Stimulated activated CD4-positive, alpha-beta T cell treated with anti-CD3 and anti-CD28 coated beads, Interleukin-2, amount 100 ng/mL, for 48 hours (primary cell): ENCODE results near the gene MST1R.
"Not testable (repeated sequence)": the region's sequence is repeated elsewhere in the genome, so short reads cannot be mapped to it uniquely, and the experiment has no call there.

Experiments used
- DNase-seq, 2 donors: peaks; one replicate each; pipeline ENCODE4 v3.0.0-alpha.2; 2020

MST1R gene

DNA sequence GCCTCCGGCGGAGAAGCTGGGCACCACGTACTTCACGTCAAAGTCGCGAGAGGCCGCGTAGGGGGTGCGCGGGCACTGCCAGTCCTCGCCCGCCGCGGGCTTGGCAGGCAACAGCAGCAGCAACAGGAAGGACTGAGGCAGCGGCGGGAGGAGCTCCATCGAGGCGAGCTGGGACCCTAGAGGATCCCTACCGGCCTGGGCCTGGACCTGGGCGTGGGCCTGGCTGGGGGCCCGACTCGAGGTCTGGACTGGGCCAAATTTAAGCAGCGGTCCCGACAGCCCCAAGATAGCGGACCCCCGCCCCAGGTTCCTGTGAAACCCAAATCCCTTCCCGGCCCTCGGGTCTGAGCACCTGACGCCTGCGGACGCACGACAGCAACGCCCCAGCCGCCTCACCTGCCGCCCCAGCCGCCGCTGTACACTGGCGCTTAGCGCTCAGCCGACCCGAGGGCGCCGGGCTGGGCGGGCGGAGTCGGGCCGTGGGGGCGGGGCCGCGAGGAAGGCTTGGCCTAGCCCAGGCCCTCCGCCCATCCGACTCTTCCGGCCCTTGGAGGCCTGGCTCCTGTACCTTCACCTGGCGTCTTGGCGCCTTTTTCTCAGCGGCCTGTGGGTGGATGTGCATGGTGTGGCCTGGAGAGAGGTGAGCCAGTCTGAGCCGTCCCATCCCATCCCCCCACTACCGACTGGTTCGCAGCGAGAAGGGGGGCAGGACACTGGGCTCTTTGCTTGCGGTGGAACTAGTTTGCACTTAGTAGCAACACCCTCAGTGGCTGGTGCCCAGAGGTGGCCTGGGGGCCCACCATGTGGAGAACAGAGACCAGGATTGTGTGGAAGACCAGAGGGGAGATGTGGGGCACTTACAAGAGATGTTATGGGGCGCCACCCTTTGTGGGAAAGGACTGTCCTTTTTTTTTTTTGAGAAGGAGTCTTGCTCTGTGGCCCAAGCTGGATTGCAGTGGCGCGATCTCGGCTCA, at the start of gene MST1R:
Gene MST1R, minus strand, starts transcription at position 423 of the 974 bp plus-strand sequence. Its CDS starts 264 bp downstream, at position 159.
- peak; percentile 75 to 84 for DNase-seq

DNA sequence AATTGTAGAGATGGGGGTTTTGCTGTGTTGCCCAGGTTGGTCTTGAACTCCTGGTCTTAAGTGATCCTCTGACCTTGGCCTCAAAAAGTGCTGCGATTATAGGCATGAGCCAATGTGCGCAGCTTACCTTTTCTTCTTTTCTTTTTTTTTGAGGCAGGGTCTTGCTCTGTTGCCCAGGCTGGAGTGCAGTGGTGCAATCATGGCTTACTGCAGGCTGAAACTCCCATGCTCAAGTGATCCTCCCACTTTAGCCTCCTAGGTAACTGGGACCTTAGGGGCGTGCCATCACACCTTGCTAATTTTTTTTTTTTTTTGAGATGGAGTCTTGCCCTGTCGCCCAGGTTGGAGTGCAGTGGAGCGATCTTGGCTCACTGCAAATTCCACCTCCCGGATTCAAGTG, 49.3 kb upstream of the MST1R start:
- DNase-seq: no peak

DNA sequence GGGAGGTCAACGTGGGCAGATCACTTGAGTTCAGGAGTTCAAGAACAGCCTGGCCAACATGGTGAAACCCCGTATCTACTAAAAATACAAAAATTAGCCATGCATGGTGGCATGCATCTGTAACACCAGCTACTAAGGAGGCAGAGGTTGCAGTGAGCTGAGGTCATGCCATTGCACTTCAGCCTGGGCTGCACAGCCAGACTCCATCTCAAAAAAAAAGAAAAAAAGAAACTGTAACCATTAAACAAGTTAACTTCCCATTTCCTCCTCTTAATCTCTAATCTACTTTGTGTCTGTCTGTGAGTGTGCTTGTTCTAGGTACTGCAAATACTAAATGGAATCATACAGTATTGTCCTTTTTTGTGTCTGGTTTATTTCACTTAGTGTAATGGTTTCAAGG, 39.0 kb upstream of the MST1R start:
- DNase-seq: no peak

DNA sequence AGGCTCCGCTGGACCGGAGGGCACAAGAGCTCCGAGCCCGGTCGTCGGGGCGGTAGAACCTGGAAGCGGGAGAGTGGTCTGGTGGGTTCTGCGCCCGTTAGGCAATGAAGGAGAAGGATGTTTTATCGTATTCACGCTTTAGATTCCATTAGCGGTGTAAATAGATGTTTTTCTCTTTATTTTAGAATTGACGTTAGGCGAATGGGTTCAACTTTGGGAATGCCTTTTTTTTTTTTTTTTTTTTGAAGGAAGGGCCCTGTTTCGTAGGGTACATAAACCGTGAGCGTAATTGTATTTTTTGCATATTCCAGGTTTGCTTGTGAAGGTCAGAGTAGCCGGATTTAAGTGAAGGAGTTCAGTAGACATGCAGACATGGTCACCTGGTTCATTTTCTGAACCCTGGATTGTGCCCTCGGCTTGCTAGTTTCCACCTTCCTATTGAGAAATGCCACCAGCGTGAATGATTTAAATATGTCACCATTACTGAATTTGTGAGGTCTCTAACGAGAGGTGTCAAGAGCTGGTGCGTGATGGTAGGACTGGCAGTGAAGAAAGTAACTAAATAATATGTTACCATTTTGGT, 37.1 kb upstream of the MST1R start:
- DNase-seq: no peak

DNA sequence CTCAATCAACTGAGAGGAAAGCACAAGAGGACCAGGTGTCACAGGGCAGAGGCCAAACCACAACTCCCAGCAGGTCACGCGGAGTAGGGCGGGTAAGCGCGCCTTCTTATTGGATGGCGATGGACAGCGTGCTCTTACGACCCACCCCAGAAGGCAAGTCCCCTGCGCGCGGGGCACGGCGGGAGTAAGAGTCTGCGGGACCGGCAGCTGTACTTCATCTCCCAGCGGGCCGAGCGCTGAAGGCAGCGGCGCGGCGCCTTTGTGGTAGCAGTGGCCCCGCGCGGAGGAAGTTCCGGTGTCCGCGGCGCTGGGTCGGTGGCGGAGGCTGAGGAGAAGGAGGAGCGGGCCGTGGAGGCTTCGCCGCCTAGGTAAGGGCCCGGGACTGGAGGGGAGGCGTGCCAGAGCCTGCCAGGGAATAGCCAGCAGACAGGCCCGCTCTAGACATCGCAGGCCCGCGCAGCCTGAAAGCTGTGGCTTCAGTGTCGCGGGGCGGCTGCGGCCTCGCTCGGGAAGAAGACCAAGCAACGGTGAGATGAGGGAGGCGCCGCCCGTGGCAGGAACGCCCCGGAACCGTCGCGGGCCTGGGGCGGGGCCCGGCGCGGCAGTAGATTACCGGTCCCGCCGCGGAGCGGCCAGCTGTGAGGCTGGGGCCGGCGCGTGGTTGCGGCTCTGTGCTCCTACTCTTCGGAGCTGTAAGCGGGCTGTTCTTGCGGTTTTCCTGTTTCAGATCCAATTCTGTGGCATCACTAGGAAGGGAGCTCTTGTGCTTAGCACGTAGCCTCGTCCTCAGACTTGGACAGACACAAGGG, 36.4 kb upstream of the MST1R start, which contains the start of gene RBM6:
Gene RBM6, plus strand, starts transcription at position 293 of the 809 bp plus-strand sequence. CDS start 22,492 bp downstream, outside the sequence.
- peak; percentile 88 to 92 for DNase-seq

DNA sequence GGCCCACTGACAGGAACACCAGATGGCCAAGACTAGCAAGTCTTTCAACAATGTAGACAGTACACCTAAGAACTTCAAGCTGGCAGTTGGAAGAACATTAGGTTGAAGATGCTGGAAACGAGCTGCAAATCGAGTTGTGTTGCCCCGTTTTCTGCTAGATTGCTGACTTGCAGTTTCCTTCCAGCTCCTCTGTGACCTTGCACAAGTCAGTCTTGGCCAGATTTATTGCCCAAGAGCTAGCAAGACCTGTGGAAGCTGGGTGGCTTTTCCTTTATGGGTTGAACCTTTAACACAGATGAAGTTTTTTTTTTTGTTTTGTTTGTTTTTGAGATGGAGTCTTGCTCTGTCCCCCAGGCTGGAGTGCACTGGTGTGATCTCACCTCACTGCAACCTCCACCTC, 33.4 kb upstream of the MST1R start:
- DNase-seq: no peak

DNA sequence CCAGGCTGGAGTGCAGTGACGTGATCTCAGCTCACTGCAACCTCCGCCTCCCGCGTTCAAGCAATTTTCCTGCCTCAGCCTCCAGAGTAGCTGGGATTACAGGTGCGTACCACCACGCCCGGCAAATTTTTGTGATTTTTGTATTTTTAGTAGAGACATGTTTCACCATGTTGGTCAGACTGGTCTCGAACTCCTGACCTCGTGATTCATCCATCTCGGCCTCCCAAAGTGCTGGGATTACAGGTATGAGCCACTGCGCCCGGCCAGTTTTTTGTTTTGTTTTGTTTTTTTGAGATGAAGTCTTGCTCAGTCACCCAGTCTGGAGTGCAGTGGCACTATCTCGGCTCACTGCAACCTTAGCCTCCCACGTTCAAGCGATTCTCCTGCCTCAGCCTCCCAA, 28.6 kb upstream of the MST1R start:
- not testable (repeated sequence) for DNase-seq

DNA sequence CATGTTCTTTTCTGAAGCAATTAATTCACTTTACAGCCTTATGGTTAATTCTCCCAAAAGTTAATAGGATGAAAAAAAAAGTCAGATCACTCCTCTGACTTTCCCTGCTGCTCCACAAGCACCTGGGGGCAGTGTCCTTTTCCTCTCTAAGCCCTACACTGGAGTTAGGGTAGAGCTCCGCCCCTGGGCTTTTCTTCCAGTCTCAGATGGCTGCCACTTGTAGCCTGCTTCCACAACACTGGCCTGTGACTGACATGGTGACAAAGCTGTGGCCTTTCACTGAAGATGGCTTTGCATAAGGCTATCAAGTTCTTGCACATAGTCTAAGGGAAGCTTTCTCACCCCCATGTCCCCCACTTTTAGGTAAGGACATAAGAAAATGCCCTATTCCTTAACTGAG, 27.2 kb upstream of the MST1R start:
- no peak for DNase-seq

DNA sequence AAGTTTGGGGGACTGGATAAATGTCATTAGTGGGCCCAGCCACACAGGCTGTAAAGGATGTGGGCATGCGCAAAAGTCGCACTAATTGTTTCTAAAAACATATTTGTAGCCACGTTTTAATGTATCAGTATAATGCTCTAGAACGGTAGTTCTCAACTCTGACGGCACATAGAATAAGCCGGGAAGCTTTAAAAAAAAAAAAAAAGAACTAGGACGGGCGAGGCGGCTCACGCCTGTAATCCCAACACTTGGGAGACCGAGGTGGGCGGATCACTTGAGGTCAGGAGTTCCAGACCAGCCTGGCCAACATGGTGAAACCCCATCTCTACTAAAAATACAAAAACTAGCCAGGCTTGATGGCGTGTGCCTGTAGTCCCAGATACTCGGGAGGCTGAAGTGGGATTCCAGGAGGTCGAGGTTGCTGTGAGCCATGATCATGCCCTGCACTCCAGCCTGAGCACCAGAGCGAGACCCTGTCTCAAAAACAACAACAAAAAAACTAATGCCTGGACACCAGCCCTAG, 26.6 kb upstream of the MST1R start:
- DNase-seq: no peak

DNA sequence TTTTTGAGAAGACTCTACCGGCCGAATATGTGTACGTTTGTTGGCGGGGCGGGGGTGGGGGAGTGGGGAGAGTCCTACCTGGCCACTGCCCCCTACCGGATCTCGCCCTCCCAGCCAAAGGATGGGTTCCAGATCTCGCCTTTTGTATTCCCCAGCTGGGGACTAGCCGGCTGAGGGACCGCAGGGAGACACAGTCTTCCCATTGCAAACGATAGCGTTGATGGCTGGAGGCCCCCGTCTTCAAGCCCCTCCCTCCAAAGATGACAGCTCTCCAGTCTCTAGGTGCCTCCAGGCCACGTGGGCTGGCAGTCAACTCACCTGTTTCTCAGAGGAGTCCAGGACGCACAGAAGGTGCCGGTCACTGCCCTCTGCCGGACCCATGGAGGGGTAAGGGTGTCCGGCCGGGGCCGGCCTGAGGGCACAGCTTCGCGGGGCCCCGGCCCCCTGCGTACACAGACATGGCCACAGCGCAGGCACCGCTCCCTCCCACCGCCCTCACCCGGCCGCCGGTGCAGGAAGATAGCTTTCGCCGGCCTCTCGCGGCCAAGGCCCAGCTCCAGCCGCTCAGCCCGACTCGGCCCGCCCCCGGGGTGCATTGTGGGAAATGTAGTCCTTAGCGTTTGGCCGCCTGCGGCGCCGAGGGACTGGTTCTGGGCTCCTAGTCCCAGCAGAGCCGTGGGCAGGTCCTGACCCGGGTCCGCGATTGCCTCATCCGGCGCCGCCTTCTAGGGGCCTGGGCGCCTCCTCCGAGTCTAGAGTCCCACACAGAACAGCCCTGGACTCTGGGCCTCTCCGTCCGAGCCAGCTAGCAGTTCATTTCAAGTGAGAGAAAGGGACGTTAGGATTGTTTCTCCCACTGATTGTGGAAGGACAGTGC, 25.9 kb upstream of the MST1R start, which contains the start of gene MON1A:
Gene MON1A, minus strand, starts transcription at position 521 of the 877 bp plus-strand sequence. CDS start 16,465 bp downstream, outside the sequence.
- DNase-seq: peak; percentile 89 to 90

DNA sequence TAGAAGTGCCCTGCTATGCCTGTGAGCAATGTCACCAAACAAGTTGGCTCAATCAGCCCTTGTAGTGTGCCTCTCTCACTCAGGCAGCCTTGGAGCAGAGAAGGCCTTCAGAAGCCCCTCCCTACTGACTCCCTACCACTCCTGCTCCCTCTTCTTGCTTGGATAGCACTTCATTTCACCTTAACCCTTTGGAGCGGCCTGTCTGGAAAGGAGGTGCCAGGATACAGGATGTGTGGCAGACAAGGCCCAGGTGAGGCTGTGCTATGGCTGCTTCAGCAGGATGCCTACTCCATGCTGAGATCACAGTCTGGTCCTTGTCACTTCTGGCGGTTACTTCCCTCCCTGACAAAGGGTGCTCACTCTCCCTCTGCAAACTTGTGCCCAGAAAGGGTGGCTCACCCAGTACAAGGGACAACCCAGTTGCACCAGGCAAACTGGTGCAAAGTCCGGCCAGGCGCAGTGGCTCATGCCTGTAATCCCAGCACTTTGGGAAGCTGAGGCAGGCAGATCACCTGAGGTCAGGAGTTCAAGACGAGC, 24.9 kb upstream of the MST1R start:
- no peak for DNase-seq

DNA sequence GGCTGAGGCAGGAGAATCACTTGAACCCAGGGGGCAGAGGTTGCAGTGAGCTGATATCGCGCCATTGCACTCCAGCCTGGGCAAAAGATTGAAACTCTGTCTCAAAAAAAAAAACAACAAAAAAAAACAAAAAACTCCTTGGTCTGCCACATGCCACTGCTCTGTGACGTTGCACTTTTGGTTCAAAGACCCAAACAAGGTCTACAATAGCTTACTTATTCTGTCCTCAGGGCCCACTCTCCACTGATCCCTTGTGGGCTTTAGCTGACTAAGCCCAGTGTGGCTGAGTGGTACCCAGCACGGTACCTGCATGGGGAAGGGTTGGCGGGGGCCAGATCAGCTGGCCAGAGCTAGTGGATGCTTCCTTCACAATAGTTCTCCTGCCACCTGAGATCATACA, 24.1 kb upstream of the MST1R start:
- DNase-seq: no peak

DNA sequence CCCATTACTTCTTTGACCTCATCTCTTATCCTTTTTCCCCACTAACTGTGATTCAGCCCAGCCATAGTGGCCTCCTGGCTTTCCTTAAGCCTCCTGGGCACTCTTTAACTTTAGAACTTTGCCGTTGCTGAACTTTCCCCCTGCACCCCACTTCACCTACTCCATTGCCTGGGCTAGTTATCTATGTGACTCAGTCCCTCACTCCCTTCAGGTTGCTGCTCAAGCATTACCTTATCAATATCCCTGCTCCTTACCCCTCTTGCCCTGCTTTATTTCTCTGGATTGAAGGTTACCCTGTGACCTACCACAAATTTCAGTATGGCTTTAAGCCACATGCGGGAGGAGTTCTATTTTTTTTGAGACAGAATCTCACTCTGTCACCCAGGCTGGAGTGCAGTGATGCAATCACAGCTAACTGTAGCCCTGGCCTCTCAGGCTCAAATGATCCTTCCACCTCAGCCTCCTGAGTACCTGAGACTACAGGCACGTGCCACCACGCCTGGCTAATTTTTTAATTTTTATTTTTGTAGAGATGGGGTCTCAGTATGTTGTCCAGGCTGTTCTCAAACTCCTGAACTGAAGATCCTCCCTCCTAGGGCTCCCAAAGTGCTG, 22.6 kb upstream of the MST1R start:
- DNase-seq: no peak

DNA sequence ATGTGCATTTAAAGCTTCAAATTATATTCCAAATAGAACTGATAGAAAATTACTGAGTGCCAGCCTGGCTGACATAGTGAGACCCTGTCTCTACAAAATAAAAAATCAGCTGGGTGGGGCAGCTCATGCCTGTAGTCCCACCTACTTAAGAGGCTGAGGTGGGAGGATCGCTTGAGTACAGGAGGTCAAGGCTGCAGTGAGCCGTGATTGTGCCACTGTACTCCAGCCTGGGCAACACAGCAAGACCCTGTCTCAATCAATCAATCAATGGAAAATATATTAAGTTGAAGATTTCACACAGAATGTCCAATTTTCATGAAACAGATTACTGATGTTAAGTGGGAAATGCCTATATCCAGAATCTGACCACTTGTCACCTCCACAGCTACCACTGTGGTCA, 21.8 kb upstream of the MST1R start:
- no peak for DNase-seq

DNA sequence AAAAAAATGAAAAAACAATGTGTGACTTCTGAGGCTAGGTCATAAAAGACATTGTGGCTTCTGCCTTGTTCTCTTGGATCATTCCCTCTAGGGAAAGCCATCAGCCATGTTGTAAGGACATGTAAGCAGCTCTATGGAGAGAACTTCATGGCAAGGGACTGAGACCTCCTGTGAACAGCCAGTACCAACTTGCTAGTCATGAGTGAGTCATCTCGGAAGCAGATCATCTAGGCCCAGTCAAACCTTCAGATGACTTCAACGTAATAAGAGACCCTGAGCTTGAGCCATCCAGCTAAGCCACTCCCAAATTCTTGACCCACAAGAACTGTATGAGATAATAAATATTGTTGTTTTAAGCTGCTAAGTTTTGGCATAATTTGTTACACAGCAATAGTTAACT, 21.0 kb upstream of the MST1R start:
- no peak for DNase-seq

DNA sequence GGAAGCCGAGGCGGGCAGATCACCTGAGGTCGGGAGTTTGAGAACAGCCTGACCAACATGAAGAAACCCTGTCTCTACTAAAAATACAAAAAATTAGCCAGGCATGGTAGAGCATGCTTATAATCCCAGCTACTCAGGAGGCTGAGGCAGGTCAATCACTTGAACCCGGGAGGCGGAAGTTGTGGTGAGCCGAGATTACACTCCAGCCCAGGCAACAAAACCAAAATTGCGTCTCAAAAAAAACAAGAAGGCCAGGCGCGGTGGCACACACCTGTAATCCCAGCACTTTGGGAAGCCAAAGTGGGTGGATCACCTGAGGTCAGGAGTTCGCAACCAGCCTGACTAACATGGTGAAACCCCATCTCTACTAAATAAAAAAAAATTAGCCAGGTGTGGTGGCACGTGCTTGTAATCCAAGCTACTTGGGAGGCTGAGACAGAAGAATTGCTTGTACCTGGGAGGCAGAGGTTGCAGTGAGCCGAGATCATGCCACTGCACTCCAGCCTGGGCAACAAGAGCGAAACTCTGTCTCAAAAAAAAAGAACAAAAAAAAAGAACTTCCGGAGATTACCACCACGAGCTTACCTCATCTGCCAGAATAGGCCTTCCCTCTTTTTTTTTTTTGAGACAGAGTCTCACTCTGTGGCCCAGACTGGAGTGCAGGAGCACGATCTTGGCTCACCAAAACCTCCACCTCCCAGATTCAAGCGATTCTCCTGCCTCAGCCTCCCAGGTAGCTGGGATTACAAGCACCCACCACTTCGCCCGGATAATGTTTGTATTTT, 14.3 kb upstream of the MST1R start:
- not testable (repeated sequence) for DNase-seq

DNA sequence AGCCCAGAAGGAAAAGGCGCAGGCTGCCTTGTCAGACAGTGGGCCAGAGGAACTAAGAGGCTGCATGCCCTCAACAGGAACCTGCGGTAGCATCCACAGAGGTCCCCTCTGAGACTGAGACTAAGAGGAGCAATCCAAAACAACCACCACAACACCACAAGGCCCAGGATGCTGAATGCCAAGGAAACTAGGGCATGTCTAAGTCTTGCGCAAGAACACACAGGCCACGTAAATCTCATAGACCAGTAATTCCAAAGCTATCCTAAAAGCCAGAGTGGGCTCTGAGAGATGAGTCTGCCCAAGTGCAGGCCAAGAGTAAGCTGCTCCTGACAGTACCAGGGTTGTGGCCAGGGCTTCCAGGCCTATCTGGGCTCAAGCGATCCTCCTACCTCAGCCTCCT, 13.0 kb upstream of the MST1R start:
- no peak for DNase-seq

DNA sequence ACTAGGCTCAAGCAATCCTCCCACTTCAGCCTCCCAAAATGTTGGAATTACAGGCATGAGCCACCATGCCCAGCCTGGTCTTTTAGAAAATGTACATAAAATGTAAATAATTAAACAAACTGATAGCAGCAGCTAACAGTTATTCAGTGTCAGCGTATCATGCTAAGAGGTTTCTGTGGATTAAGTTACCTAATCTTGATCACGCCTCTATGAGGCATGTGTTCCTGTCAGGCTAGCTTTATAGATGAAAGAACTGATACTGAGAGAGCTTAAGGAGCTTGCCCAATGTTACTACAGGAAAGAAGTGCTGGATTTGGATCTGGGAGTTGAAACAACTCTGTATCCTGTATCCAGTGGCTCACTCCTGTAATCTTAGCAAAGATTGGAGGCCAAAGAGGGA, 11.2 kb upstream of the MST1R start:
- DNase-seq: no peak

DNA sequence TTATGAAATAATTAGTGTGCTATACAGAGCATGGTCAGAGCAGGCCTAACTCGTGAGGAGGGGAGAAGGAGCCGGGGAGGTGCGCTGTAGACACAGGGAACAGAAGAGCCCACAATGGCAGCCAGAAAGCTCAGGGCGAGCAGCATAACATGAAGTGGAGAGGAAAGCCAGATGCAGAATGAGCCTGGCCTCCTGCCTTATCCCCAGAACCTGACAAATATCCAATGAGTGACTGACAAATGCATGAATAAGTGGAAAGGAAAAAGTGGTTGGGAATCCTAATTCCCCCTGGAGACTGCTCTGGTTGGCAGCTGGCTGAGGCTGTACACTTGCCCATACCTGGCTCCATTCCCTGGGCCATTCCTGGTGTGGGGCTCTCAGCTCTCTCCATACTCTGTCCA, 9.2 kb upstream of the MST1R start:
- DNase-seq: no peak

DNA sequence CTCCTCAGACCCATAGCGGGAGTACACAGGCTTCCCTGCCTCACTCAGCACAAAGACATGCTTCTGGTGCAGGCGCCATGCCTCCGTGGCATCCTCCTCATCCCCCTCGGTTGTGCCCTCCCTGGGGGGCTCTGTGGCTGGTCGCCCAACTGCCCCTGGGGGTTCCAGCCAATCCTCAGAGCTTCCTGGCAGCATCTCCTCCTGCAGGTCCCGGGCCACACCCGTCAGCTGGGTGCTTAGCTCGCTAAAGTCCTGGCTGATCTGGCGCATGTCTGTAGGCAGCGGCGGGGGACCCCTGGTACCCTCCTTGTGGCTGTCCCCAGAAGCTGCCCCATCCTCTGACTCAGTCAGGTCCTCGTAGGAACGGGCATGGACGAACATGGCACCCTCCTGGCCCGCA, 7.9 kb upstream of the MST1R start:
- no peak for DNase-seq

DNA sequence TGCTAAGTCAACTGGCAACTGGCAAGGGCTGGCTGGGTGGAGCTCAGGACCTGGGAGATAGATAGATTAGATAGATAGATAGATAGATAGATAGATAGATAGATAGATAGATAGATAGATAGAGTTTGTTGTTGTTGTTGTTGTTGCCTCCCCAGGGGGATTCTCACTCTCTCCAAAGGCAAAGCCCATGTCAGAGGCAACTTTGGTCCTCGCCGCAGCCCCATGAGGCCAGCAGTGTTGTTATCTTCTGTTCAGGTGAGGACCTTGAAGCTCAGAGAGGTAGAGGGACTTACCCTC, 7.4 kb upstream of the MST1R start:
- DNase-seq: no peak
